Body of pancreas (tissue), 4 donors: ENCODE measurements around the gene ATF3.

ENCODE experiments used
- POLR2A ChIP-seq, 3 donors: fragments of 450-650 bp; IDR thresholded peaks; one replicate each; pipeline ENCODE4 v1.6.1; 2016; ENCODE audit warnings: antibody characterized with exemption in 3 of 3, mild to moderate bottlenecking in 2 of 3
- TF ChIP-seq, protein P1 (sequence below), 7 experiments: fragments of 450-650 bp in 4 of 7; fragments of 200-600 bp in 3 of 7; sonication (generic) in 3 of 7; IDR thresholded peaks; one replicate each; pipeline ENCODE4 v1.5.1; 2016 to 2019; ENCODE audit warnings: antibody characterized with exemption in 7 of 7

- TF ChIP-seq, protein P1, sequence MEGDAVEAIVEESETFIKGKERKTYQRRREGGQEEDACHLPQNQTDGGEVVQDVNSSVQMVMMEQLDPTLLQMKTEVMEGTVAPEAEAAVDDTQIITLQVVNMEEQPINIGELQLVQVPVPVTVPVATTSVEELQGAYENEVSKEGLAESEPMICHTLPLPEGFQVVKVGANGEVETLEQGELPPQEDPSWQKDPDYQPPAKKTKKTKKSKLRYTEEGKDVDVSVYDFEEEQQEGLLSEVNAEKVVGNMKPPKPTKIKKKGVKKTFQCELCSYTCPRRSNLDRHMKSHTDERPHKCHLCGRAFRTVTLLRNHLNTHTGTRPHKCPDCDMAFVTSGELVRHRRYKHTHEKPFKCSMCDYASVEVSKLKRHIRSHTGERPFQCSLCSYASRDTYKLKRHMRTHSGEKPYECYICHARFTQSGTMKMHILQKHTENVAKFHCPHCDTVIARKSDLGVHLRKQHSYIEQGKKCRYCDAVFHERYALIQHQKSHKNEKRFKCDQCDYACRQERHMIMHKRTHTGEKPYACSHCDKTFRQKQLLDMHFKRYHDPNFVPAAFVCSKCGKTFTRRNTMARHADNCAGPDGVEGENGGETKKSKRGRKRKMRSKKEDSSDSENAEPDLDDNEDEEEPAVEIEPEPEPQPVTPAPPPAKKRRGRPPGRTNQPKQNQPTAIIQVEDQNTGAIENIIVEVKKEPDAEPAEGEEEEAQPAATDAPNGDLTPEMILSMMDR (IDR thresholded peaks at IDR 0.05) = no peak
- no peak for TF ChIP-seq POLR2A (IDR thresholded peaks at IDR 0.05)
Measured at GRCh38 chr1:212651977-212652376, 43.4 kb downstream of the ATF3 start.
